NCI-H345 treated with DMSO at 0.1 percent for 48 hours (cell line): Measurements from ENCODE around the gene TMEM108.
"Not testable (repeated sequence)": the region's sequence is repeated elsewhere in the genome, so short reads cannot be mapped to it uniquely, and the experiment has no call there.

Source experiments
- DNase-seq: peaks from one replicate; lab custom pipeline; 2025; ENCODE audit not compliant: unreplicated experiment; lab: John Stamatoyannopoulos, UW

TMEM108 gene

DNA sequence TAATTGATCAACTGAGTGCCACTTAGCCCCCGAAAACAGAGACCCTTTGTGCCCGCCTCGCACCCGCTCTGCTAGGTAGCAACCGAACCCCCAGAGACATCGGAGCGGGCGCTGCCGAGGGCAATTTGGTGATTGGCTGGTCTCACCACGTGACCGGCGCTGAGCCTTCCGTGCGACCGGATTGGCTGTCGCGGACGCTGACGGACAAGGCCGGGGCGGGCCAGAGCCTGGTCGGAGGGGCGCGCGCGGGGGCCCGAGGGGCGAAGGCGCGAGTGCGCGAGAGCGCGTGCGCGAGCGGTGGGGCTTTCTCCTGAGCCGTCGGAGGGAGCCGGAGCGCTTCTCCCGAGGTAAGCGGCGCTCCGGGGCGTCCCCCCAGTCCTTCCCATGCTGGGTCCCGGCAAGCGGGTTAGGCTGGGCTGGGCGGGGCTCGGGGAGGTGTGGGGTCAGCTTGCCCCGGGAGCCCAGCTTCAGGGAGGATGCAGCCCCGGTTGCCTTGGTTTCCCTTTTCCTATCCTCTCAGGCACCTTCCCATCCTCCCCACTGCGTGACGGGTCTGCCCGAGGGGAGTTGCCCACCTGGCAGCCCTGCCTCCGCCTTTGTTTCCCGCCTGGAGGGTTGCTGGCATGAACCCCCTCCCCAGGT lies at the start of gene TMEM108:
TMEM108 (plus strand) TSS at position 303 of the 642 bp plus-strand sequence.
- DNase-seq = peak; percentile 63

- DNase-seq = no peak
Measured at GRCh38 chr3:132995971-132996370, 42.2 kb upstream of the TMEM108 start.

DNA sequence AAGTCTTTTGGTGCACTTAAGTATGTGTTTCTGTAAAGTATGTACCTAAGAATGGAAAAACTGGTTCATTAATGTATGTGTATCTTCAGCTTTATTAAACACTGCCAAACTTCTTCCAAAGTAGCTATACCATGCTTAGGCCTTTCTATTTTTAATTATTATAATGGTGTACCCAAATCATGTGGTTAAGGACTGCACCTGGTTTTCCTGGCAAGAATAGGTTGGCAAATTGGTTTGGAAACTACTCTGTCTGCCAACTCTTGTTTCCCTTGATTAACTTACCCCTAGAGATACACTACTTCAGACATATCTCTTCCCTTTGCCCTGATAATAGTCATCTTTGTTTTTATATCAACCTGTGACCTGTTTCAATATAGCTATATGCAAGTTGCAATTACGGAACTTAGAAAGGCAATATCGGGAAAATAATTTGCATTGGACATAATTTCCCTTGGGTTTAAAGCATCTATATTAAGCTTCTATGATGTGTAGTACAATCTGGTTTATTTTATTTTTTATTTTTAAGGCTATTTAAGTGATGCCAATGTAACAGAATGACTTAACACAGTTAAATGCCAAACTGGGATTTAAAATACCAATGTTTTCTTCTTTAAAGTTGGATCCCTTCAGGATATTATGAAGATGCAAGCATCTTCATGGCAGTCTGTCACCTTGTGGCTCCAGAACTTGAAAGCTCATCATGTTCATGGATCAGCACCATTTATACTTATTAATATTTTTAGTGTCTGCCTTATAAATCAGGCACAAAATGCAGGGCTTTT lies 40.6 kb upstream of the TMEM108 start:
- no peak for DNase-seq

DNA sequence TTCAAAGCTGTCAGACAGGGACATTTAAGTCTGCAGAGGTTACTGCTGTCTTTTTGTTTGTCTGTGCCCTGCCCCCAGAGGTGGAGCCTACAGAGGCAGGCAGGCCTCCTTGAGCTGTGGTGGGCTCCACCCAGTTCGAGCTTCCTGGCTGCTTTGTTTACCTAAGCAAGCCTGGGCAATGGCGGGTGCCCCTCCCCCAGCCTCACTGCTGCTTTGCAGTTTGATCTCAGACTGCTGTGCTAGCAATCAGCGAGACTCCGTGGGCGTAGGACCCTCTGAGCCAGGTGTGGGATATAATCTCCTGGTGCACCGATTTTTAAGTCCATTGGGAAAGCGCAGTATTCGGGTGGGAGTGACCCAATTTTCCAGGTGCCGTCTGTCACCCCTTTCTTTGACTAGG lies 33.2 kb upstream of the TMEM108 start:
- not testable (repeated sequence) for DNase-seq

DNA sequence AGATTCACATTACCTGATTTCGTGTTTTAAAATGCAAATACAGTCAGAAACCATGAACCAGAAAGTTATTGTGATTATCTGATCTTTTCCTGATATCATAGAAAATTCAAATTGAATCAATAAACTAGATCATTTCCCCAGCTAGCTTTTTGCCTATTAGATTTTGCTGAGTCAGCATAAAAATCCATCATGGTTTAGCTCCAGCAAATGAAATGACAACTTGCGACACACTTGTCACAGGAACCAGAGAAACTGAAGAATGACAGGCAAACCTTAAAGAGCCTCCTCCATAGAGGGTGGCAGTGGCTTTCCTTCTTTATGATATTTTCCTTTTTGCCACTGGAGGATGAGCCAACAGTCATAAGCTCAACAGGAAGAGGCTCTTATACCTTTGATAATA lies 30.6 kb upstream of the TMEM108 start:
- no peak for DNase-seq

DNA sequence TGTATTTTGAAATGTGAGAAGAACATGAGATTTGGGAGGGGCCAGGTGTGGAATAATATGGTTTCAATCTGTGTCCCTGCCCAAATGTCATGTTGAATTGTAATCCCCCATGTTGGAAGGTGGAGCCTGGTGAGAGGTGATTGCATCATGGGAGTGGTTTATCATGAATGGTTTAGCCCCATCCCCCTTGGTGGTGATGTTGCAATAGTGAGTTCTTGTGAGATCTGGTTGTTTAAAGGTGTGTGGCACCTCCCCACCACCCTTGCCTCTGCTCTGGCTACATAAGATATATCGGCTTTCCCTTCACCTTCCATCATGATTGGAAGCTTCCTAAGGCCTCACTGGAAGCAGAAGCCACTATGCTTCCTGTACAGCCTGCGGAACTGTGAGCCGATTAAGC lies 23.9 kb upstream of the TMEM108 start:
- DNase-seq = no peak

GRCh38 chr3:133015573-133015972 lies 22.6 kb upstream of the TMEM108 start:
- DNase-seq = not testable (repeated sequence)

GRCh38 chr3:133016838-133017309 lies 21.3 kb upstream of the TMEM108 start:
- no peak for DNase-seq

DNA sequence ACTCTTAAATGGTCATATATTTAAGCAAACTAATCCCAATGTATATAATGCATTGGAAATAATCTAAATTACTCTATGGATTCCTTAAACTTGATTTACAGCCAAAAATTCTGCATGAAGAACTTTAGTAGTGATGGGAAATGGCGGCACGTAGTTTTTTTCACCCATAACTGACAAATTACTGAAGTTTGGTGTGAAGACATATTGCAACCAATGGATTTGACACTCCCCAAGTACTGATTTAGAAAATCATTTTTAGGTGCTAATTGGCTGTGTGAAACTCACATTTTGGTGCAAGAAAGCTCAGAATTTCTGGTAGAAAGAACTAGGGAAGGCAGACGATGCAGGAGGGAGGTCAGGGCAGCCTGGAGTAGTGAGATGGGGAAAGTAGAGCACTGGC lies 19.3 kb upstream of the TMEM108 start:
- DNase-seq = no peak

DNA sequence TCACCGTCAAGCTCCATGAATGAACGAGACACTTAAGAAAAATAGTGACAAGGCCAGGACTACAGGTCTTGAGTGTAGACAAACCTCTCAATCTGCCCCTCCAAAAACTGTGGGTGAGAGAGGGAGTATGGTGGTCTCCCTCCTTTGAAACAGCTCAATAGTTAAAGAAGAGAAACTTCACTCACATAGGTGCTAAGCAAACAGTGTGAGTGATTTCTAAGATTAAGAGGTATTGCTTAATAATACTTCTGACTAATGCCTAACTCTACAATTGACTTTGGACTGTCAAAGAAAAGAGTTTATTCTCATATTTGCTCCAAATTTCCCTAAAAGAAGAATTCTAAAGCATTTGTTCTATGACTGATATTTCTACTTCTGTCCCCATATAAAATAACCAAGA lies 17.0 kb upstream of the TMEM108 start:
- no peak for DNase-seq

DNA sequence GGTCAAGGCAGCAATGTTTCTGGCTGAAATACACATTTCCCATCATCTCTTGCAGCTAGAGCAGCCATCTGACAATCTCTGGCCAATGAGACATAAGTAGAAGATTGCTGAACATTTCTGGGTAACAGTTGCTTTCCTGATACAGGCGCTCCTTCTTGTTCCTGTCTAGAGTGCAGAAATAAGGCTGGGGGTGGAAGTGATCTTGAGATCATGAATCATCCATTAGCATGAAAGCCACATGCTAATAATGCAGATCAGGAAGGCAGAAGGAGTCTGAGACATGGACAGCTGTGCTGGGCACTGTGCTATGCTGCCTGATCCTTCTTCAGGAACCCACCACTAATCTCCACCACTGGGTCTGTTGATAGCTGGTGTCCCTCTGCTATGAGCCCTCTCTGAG lies 14.8 kb upstream of the TMEM108 start:
- DNase-seq = no peak

- DNase-seq = no peak
Measured at GRCh38 chr3:133025546-133025945, 12.6 kb upstream of the TMEM108 start.

- no peak for DNase-seq
Measured at GRCh38 chr3:133032301-133032700, 5.9 kb upstream of the TMEM108 start.

DNA sequence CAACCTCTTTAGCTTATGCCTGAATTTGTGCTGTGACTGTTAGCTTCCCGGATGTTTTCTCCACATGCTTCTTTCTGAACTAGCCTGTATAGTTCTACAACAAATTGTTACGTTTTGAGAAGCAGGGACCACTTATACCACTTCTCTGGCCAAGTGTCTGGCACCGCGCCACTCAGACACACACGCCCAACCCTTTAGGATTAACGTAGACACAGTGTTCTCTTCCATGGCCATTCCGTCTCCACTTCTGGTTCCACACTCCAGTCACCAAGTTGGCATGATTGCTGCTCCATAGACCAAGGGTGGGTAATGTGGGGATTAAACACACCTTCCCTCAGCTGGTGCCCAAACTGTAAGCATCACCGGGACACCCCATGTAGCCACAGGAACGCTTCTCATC lies 755 bp upstream of the TMEM108 start:
- peak; percentile 8 for DNase-seq

DNA sequence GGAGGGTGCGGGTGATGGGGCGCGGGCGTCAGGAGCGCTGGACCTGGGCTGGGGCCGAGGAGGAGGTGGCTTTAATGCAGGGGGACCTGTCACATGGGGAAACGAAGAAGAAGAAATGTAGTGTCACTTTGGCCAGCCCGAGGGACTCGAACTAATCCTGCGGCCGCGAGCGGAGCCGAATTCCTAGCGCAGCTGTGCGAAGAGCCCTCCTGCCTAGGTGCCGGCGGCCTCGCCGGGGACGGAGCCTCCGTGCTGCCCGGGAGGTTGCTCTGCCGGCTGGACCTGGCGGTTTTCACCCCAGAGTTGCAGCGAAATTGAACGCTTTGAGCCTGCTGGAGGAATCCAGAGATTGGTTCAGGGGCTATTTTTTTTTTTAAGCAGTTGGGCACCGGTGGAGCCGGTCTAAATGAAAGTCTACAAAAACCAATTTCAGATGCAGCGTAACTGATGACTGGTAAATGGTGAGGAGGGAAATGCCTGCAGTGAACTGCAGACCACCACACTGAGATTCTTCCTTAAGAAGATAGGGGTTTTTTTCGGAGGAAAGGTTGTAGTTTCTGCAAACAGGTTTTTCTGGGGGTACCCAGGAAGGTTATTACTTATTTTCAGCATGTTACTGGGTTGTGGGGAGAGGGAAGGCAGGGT lies 662 bp downstream of the TMEM108 start:
- DNase-seq = peak; percentile 11

DNA sequence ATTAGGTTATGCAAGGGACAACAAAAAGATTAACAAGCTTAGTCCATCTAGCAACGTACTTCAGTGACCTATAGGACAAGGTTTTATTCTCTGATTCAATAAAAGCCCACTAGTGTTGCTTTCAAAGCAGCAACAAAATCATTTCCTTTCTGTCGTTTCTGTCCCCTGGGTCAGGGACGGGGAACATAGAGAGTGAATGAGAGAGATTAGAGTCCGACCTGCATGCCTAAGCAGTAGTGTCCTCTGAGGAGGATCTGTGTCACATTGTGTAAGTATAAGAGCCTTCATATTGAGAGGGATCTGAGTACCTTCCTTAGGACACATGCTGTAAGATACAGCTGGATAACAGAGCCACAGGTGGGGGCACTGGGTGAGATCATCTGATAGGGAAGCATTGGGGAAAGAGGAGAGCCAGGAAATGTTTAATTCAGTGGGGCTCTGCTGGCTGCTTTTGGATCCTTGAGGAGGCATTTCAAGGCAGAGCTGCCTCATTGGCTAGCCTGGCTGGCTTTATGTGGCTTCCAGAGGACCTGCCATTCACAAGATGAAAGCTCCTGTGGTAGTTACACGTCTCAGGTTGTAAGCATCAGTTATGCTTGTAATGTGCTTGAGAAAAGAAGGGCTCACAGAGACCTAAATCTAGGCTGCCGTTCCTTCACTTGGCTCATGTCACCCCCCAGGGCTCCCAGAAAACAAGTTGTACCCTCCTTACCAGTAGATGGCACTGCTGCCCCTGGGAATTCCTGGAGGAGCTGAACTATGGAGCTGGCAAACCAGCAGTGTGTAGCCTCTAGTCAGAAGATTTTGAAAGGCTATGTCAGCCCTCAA lies 2.7 kb downstream of the TMEM108 start:
- peak; percentile 45 for DNase-seq

DNA sequence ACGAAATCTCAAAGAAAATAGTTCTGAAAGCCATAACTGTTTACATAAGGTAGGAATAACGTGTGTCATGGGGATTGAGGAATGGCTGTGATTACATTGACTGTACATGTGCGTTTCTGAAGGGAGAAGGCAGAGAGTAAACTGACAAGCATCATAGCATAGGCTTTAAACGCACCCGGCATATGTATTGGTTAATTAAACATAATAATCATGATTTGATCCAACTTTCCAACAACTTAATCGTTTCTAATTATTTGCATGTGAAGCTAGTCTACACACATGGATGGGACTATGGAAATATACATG lies 3.3 kb downstream of the TMEM108 start:
- no peak for DNase-seq

DNA sequence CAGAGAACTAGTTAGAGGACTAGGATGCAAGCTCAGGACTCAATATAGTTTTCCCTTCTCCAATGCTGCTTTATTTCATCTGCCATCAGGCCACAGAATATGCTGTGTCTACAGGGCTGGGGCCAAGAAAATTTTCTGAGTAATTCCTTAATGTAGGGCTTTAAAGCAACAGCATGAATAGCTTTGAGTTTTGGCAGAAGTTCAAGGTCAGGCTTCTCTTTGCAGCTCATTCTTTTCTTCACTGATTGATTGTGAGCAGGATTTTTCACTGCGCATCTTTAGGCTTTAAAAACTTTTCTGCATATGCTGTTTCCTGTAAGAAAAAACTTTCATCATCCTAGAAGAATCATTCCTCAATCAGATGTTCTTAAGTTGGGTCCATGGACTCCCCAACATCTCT lies 4.6 kb downstream of the TMEM108 start:
- DNase-seq = no peak

DNA sequence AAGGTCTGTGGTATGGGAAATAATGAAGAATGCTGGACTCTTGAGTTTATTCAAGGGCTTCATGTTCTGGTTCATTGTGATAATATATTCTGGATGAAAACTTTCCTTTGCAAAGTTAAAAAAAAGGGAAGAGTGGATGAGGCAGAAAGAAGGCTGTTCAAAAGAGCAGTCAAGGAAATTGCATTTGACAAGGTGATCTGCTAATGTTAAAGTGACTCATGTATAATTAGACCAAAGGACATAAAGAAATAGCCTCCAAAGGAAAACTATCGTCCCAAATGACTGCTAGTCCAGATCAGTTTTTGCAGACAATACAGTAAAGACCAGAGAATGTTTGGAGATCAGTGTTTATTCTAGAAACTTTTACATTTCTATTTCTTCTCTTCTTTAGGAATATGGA lies 9.8 kb downstream of the TMEM108 start:
- no peak for DNase-seq

DNA sequence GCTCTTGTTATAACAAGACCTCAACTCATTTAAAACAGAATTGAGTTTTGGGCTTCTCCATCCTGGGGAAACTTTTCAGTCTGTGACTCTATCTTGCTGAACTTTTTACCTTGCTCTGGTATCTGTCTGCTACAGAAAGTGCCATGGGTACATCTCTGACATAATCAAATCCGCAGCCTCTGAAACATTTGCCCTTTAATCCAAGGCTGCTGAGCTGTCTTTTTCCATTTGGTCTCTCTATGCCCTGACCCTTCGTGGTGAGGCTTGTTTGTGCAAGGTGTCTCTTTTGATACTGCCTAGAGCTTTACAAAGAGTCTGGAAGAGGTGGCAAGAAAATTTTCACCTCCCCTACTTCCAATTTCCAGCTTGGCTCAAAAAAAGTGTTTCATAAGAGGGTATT lies 11.3 kb downstream of the TMEM108 start:
- DNase-seq = no peak

DNA sequence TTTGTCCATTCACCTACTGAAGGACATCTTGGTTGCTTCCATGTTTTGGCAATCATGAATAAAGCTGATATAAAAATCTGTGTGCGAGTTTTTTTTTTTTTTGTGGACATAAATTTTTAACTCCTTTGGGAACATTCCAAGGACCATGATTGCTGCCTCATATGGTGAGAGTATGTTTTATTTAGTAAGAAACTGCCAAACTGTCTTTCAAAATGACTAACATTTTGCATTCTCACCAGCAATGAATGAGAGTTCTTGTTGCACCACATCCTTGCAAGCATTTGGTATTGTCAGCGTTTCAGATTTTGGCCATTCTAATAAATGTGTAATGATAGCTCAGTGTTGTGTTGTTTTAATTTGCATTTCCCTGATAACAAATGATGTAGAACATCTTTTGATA lies 12.7 kb downstream of the TMEM108 start:
- no peak for DNase-seq
